Karpas-422 (cell line): Measurements from ENCODE around the gene PKN3. TPM values are rescaled to one million over a fixed set of nuclear protein-coding genes. Genes with fewer than 3 reads are reported as not detected.

Source experiments
- small RNA-seq: library from RNA; depleted of rRNA; stranded (forward); fragments of <200 nt; gene quantifications from one replicate; pipeline ENCODE3, GENCODE V24; 2014
- total RNA-seq: library from RNA; depleted of rRNA; stranded (reverse); fragments of >200 nt; shearing (Covaris generic); gene quantifications from 2 replicates; pipeline ENCODE4 v1.2.3, GENCODE V29; 2014; ENCODE audit warnings: low replicate concordance; rRNA removed

PKN3 gene
- total RNA-seq, 1 experiment from 2014 or later, result not detected

Small RNA genes lying within 50 kb of the gene (small RNA-seq; reads per million reads assigned to genes)
- gene RF00017 (not detected), gene RN7SL560P (not detected)

Other genes starting within 250 kb of the PKN3 start
- gene ODF2, start 246.5 kb upstream of the PKN3 start, total RNA-seq, result 37.8 and 69.5 TPM in 2 replicates
- 26.5 and 32.7 TPM in 2 replicates for gene GLE1, start 197.8 kb upstream of the PKN3 start, total RNA-seq
- gene SPTAN1, start 149.9 kb upstream of the PKN3 start, total RNA-seq, result 167 and 189 TPM in 2 replicates
- 38.9 and 73.2 TPM in 2 replicates for gene DYNC2I2, start 45.7 kb upstream of the PKN3 start, total RNA-seq
- 378 and 638 TPM in 2 replicates for gene SET, start 13.3 kb upstream of the PKN3 start, total RNA-seq
- gene ZDHHC12, start 21.6 kb downstream of the PKN3 start, total RNA-seq, result 29.3 and 47.6 TPM in 2 replicates
- 25.4 and 25.6 TPM in 2 replicates for gene ZER1, start 69.4 kb downstream of the PKN3 start, total RNA-seq
- gene TBC1D13, start 84.8 kb downstream of the PKN3 start, total RNA-seq, result 6.7 and 9.5 TPM in 2 replicates
- gene ENDOG, start 116.0 kb downstream of the PKN3 start, total RNA-seq, result 17.6 and 60.4 TPM in 2 replicates
- 28.6 and 42.5 TPM in 2 replicates for gene SPOUT1, start 127.3 kb downstream of the PKN3 start, total RNA-seq
- gene KYAT1, start 179.4 kb downstream of the PKN3 start, total RNA-seq, result 26.8 and 31.3 TPM in 2 replicates
- 6.3 and 7.8 TPM in 2 replicates for gene LRRC8A, start 179.6 kb downstream of the PKN3 start, total RNA-seq
- gene PHYHD1, start 218.5 kb downstream of the PKN3 start, total RNA-seq, result not detected in 2 replicates
- 6.1 and 10.7 TPM in 2 replicates for gene DOLK, start 245.1 kb downstream of the PKN3 start, total RNA-seq
- 32.1 and 49.0 TPM in 2 replicates for gene NUP188, start 245.2 kb downstream of the PKN3 start, total RNA-seq